Measurements from ENCODE around the gene GSTM4.

- TF ChIP-seq CTCF (IDR thresholded peaks at IDR 0.05 in 8 of 11, conservative IDR thresholded peaks at IDR 0.05 in 3 of 11) (peak in 3 of 11 experiments; percentile 17 to 32 (median 18)), POLR2AphosphoS5 (IDR thresholded peaks at IDR 0.05) (no peak)
Observed at GRCh38 chr1:109649491-109649914, 6.4 kb upstream of the GSTM4 start.

Data from spleen (tissue), 7 donors.